Activated CD4-positive, CD25-positive, alpha-beta regulatory T cell treated with anti-CD3 and anti-CD28 coated beads, Interleukin-2, amount 50 U/mL, for 72 hours (primary cell): Measurements from ENCODE around the gene LIN52.
"Not testable (repeated sequence)": the region's sequence is repeated elsewhere in the genome, so short reads cannot be mapped to it uniquely, and the experiment has no call there.

Experiments
- DNase-seq: peaks from one replicate; pipeline ENCODE4 v3.0.0; 2021

The LIN52 gene

DNA sequence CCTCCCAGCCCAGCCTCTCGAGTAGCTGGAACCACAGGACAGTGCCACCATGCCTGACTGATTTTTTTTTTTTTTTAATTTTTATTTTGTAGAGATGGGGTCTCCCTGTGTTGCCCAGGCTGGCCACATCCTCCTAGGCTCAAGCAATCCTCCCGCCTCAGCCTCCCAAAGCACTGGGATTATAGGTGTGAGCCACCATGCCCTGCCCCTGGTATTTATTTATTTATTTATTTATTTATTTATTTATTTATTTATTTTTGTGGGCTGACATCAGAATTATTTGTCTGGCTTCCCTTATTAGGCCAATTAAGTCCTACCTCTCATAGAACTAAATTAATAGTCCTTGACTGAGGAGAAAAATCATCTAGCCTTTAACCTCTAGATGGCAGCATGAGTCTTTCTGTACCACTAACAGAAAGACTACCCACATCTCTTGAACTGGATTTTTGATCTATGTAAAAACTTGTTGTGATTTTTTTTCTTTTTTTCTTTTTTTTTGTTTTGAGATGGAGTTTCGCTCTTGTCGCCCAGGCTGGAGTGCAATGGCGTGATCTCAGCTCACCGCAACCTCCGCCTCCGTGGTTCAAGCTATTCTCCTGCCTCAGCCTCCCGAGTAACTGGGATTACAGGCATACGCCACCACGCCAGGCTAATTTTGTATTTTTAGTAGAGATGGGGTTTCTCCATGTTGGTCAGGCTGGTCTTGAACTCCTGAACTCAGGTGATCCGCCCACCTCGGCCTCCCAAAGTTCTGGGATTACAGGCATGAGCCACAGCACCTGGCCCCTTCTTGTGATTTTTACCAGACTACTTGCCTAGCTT lies 26.9 kb downstream of the LIN52 start:
- not testable (repeated sequence) for DNase-seq

DNA sequence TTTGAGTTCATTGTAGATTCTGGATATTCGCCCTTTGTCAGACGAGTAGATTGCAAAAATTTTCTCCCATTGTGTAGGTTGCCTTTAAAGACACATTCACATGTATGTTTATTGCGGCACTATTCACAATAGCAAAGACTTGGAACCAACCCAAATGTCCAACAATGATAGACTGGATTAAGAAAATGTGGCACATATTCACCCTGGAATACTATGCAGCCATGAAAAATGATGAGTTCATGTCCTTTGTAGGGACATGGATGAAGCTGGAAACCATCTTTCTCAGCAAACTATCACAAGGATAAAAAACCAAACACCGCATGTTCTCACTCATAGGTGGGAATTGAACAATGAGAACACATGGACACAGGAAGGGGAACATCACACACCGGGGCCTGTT lies 40.7 kb downstream of the LIN52 start:
- DNase-seq = not testable (repeated sequence)

DNA sequence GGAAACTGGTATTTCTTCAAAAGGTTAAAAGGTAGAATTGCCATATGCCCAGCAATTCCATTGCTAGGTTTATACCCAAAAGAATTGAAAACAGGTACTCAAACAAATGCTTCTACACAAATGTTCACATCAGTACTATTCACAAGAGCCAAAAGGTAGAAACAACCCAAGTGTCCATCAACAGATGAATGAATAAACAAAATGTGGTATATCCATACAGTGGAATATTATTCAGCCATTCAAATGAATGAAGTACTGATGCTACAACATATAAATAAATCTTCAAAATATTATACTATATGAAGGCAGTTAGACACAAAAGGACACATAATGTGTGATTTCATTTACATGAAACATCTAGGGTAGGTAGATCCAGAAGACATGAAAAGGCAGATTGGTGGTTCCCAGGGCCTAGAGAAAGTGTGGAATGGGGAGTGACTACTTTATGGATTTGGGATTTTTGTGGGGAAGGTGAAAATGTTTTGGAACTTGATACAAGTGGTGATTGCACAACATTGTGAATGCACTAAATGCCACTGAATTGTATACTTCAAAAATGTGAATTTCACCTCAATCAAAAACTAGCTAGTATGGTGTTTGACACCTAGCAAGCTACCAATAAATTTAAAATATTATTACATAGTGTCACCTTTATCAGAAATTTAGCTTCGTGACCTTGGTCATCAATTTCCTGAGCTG lies 41.7 kb downstream of the LIN52 start:
- DNase-seq = no peak

DNA sequence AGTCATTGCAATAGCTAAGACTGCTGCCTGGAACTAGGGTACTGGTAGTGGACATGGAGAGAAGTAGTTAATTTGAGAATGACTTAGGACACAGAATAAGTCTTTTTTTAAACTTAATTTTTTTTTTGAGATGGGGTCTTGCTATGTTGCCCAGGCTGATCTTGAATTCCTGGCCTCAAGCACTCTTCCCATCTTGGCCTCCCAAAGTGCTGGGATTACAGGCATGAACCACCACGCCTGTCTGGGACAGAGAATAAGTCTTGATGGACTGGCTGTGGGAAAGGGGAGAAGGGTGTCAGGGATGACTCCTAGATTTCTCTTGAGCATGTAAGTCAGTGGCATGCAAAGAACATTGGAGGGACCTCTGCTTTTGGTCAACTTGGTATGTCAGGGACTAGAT lies 42.9 kb downstream of the LIN52 start:
- no peak for DNase-seq

DNA sequence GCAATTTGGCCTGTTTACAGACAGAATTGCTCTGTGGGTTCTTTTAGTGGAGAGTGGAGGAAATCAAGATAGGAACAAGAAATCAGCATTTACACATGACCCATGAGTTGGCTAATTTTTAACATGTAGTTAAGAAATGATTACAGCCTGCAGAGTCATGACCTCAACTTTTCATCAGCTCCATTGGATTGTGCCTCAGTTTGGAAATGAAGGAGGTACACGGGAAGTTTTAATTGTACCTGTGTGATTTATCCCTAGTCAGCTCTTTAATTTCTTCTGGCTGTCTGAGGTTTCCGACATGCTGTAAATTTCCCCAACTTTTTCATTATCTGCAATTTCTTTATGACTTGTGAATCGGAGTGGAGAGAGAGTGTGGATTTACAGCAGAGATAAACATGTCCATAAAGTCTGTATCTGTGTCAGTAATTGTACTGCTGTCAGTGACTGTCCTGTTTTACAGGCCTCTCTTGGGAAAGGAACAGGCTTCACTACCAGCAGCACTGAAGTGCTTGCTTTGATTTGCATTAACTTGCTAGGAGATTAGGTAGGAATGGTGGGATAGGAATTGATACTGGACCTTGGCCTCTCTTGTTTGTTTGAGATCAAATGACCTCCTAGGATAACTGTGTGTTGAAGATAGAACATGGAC lies 49.2 kb downstream of the LIN52 start:
- no peak for DNase-seq

DNA sequence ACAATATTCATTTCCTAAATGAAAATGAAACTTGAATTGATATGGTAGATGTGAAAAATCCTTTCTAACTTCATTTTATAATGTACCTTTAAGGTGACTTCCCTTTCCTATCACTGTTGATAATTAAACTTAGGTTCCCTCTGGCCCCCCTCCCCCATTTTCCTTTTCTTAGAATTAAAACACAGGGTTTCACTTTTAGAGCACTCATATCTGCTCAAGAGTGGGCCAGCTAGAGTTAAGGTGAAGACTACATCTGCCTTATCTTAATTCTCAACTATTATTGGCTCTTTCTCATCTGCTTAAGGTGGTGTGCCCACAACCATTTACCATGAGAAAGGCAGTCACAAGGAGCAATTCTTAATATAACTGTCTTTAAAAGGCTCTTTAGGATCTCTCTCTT lies 49.7 kb downstream of the LIN52 start:
- DNase-seq = no peak

DNA sequence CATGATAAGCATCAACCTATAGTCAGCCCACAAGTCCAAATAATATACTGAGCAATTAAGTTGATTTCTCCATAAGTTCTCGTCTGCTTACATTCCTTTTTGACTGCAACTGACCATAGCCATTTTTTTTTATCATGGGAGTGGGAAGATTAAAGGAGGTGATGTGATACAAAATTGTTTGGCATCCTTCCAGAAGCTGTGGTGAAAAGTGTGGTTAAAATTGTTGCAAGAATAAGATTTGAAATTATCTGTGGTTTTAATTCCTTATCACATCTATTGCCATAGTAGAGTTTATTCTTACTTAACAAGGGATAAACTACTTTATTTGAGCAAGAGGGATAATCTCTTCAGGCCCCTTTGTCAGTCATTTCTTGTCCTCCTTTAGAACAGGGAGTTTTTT lies 50.7 kb downstream of the LIN52 start:
- no peak for DNase-seq

GRCh38 chr14:74140374-74140850 lies 55.7 kb downstream of the LIN52 start:
- no peak for DNase-seq

- no peak for DNase-seq
These were observed 56.9 kb downstream of the LIN52 start for GRCh38 chr14:74141703-74142102.

DNA sequence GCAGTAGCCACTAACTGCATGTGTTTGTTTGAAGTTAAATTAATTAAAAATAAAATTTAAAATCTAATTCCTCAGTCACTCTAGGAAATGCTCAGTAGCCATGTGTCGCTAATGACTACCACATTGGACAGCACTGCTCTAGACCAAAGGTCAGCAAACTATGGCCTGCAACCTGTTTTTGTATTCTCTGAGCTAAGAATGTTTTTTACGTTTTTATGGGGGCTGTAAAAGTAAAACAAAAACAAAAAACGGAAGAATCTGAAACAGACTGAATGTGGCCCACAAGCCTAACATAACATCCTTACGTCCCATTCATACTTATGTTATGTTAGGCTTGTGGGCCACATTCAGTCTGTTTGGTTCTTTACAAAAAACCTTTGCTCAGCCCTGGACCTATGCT lies 57.8 kb downstream of the LIN52 start:
- DNase-seq = no peak

GRCh38 chr14:74144789-74145188 lies 60.0 kb downstream of the LIN52 start:
- no peak for DNase-seq

- no peak for DNase-seq
These were observed 62.8 kb downstream of the LIN52 start for GRCh38 chr14:74147571-74147970.

GRCh38 chr14:74148705-74149104 lies 63.9 kb downstream of the LIN52 start:
- DNase-seq = no peak

- DNase-seq = no peak
These were observed 70.5 kb downstream of the LIN52 start for GRCh38 chr14:74155287-74155686.

DNA sequence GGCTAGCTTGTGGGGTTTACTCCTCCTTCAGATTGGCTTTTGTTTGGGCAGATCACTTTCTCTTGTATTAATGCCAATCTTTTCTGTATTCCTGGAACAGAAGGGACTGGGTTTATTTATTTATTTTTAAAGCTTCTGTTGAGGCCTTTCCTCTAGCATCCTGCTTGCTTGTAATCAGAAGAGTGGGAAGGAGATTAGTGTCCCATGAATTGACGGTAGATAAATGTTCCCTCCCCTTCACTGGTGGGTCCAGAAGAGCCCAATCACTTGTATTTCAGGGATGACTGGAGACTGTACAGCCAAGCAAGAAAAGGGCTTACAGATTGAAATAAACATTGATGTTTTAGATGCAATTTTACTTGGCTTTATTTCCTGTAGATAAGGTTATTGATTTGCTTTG lies 71.0 kb downstream of the LIN52 start:
- DNase-seq = no peak

DNA sequence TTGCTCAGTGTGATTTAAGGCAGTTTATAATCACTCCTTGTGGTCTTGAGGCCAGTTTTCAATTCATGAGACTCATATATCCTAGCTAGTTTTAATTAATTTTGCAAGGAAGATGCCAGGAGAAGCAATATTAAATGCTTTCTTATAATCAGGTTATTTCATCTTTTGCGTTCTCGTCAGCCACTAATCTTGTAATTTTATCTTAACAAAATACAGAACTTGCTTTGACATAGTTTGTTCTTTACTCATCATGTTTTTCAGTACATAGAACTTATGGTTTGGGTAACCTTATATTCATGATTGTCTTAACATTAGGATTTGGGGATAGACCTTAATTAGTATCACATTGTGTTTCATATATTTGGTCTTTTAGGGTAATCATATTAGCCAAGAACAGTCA lies 76.0 kb downstream of the LIN52 start:
- no peak for DNase-seq

DNA sequence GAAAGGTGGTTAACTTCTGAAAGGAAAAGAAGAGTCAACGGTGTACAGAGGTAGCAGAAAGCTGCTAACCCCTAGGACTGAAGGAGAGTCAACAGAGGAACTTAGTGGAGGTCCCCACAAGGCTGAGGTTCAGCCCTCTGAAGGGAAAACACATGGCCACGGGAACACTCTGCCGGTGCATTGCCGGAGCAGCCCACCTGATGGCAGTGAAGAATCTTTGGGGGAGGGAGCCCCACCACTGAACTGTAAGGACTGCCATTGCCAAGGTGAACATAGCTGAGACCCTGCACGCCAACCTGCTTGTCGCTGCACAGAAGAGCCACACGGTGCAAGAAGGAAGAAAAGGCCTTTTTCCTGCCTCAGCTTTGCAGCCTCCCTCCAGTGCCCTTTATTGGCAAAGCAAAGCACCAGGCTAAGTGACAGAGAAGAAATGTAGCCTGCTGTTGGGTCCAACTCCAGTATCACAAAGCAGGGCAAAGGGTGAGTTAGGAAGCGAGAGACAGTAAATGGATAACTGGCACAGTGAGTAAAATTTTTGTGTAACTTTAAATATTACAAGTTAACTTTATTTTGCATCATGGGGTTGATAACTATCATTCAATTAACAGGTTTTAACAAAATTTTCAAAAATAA lies 76.9 kb downstream of the LIN52 start:
- DNase-seq = no peak

DNA sequence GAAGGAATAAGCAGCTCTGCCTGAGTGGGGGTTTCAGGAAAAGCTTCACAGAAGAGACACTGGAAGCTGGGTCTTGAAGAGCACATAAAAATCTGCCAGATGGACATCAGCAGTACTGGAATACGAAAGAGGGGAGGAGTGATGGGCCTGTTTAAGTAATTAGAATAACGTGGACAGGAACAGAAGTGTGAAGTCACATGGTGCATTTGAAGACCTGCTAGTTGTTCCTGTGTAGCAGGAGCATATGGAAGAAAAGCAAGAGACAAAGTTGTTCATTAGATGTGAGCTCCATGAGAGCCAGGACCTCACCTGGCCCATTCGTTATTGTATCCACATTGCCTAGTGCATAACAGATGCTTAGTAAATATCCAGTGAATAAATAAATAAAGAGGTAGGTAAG lies 85.2 kb downstream of the LIN52 start:
- no peak for DNase-seq

GRCh38 chr14:74176400-74176793 lies 91.6 kb downstream of the LIN52 start:
- DNase-seq = no peak

DNA sequence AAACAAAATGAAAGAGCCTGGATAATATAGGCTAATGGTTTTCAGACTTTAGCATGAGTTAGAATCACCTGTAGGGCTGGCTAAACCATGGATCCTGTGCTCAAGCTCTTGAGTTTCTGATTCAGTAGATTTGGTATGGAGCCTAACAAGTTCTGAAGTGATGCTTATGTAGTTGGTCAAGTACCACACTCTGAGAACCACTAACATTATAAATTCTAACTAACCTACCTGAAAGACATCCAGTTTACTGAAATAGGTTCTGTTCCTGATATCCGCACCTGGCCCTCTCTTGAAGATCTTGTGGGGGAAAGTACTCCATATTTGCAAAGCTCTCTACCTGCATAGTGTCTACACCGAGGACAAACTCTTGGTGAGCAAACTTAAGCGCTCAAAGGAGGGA lies 95.1 kb downstream of the LIN52 start:
- no peak for DNase-seq

- no peak for DNase-seq
These were observed 106.3 kb downstream of the LIN52 start for GRCh38 chr14:74190927-74191575.

GRCh38 chr14:74194506-74195274 lies 109.9 kb downstream of the LIN52 start:
- no peak for DNase-seq
